CD4-positive, alpha-beta T cell (primary cell): ENCODE results near the gene TTC39B. TPM values are rescaled to one million over a fixed set of nuclear protein-coding genes. Genes with fewer than 3 reads are reported as not detected.
A peak's percentile ranks its signal among the peaks of the same experiment; 100 is the strongest.

ENCODE experiments used
- ATAC-seq: fragments of 200-7000 bp; cut with Tn5 transposase; one replicate; pipeline ENCODE4 v1.10.0; 2022; ENCODE audit warnings: mild to moderate bottlenecking; ENCODE audit not compliant: poor library complexity
- CTCF ChIA-PET: fragments of 350-600 bp; sonication (Branson Sonifier 250); formaldehyde crosslinking; loops from one replicate; lab custom pipeline; 2021; ENCODE audit warnings: antibody characterized with exemption, inconsistent platforms; lab: Charles Lee
- POLR2A ChIA-PET: fragments of 350-600 bp; sonication (Branson Sonifier 250); formaldehyde crosslinking; loops from one replicate; lab custom pipeline; 2021; ENCODE audit warnings: antibody characterized with exemption, inconsistent platforms; lab: Charles Lee
- DNase-seq, 14 experiments: peaks; one replicate each; pipeline ENCODE4 v3.0.0-alpha.2; 2013 to 2020; ENCODE audit warnings: mixed read lengths in 2 of 14
- H3K27ac ChIP-seq, 2 donors: one replicate each; pipeline versions ENCODE4 v1.5.1 to v1.7.0; 2013; ENCODE audit warnings: low read length in 2 of 2, low read depth in 1 of 2, mild to moderate bottlenecking in 1 of 2
- H3K27me3 ChIP-seq, 2 experiments: 1 replicate in 1 of 2; 2 replicates in 1 of 2; pipeline versions ENCODE4 v1.6.1 to v1.7.0; 2013; ENCODE audit warnings: low read length in 2 of 2, control low read depth in 1 of 2, mild to moderate bottlenecking in 1 of 2, moderate library complexity in 1 of 2; ENCODE audit not compliant: insufficient read depth in 2 of 2, control insufficient read depth in 1 of 2
- H3K36me3 ChIP-seq: one replicate; pipeline ENCODE4 v1.6.1; 2013; ENCODE audit warnings: low read length, control low read depth; ENCODE audit not compliant: insufficient read depth
- H3K4me1 ChIP-seq: one replicate; pipeline ENCODE4 v1.6.1; 2013; ENCODE audit warnings: low read length, control low read depth; ENCODE audit not compliant: insufficient read depth
- H3K4me3 ChIP-seq: one replicate; pipeline ENCODE4 v1.5.1; 2013; ENCODE audit warnings: mild to moderate bottlenecking, low read length, moderate library complexity
- H3K9me3 ChIP-seq, 2 experiments: 1 replicate in 1 of 2; 2 replicates in 1 of 2; pipeline versions ENCODE4 v1.6.1 to v1.7.0; 2013; ENCODE audit warnings: low read length in 2 of 2, mild to moderate bottlenecking in 2 of 2, control low read depth in 1 of 2, moderate library complexity in 1 of 2; ENCODE audit not compliant: control insufficient read depth in 1 of 2, insufficient read depth in 1 of 2
- H3K27ac Mint-ChIP-seq: one replicate; pipeline ENCODE4 v1.8.0; 2020; ENCODE audit warnings: mixed read lengths
- H3K27me3 Mint-ChIP-seq: one replicate; pipeline ENCODE4 v1.8.0; 2021; ENCODE audit warnings: mixed read lengths
- H3K36me3 Mint-ChIP-seq: one replicate; pipeline ENCODE4 v1.8.0; 2021; ENCODE audit warnings: low read depth, mixed read lengths
- H3K4me1 Mint-ChIP-seq: one replicate; pipeline ENCODE4 v1.8.0; 2021; ENCODE audit warnings: low read depth, mixed read lengths
- H3K4me3 Mint-ChIP-seq: one replicate; pipeline ENCODE4 v1.8.0; 2020; ENCODE audit warnings: mild to moderate bottlenecking, mixed read lengths
- H3K9me3 Mint-ChIP-seq: one replicate; pipeline ENCODE4 v1.8.0; 2020; ENCODE audit warnings: mixed read lengths
- CTCF ChIP-seq: fragments of 200-600 bp; IDR thresholded peaks from one replicate; pipeline ENCODE4 v1.8.0; 2022; ENCODE audit warnings: antibody characterized with exemption, mild to moderate bottlenecking
- intact Hi-C, 2 experiments: fragments of 100-400 bp; cut with DNase I in 1 of 2; cut with micrococcal nuclease in 1 of 2; formaldehyde crosslinking; loops; one replicate each; pipeline versions ENCODE4 v1.15.1 to v1.9.0; 2023 to 2025; cut with DNase I, micrococcal nuclease
- total RNA-seq, 174 experiments: library from RNA in 2 of 174; stranded (reverse) in 2 of 174; gene quantifications; one replicate each; pipeline ENCODE4 v1.2.3 and lab custom pipeline; 2021 to 2026

Gene TTC39B
- total RNA-seq, 2 experiments from 2014 or later: 37.6 to 43.6 TPM

- peak overlapping the region; percentile 31 for H3K27ac Mint-ChIP-seq
- Histone ChIP-seq H3K27me3 (no peaks in the 10 kb centered on the region), H3K4me1 (no peaks in the 10 kb centered on the region), H3K27ac (no peak overlapping the region), H3K36me3 (peaks cover 30% of the 10 kb centered on the region), H3K4me3 (no peak overlapping the region), H3K9me3 (no peaks in the 10 kb centered on the region)
- TF ChIP-seq CTCF: no peak
- POLR2A ChIA-PET: interaction anchor here (0.9 kb wide), 1 partner anchor 211 kb away, joined by 3 read pairs; no protein-coding TSS in a partner anchor
- intact Hi-C loops: loop anchor here (1.0 to 5.0 kb wide), 11 partner anchors 99 to 395 kb away; partner anchors contain the start of gene SNAPC3 (in 1 of the 2)
- DNase-seq (no peak), ATAC-seq (no peak)
- CTCF ChIA-PET: interaction anchor here (0.6 to 1.1 kb wide), 3 partner anchors 12 to 452 kb away, joined by 3 to 4 read pairs (median 3); no protein-coding TSS in a partner anchor
- no peaks in the 10 kb centered on the region for H3K27me3 Mint-ChIP-seq
- no peak overlapping the region for H3K4me3 Mint-ChIP-seq
- H3K36me3 Mint-ChIP-seq: peaks cover 64% of the 10 kb centered on the region
- peaks cover 6% of the 10 kb centered on the region for H3K4me1 Mint-ChIP-seq
- no peaks in the 10 kb centered on the region for H3K9me3 Mint-ChIP-seq
These were observed 95.1 kb downstream of the TTC39B start for GRCh38 chr9:15211815-15212495.

GRCh38 chr9:15211160-15211814, 95.7 kb downstream of the TTC39B start:
- peak overlapping the region; percentile 31 for H3K27ac Mint-ChIP-seq

More at GRCh38 chr9:15211160-15211814, 95.7 kb downstream of the TTC39B start:
- H3K4me1 Mint-ChIP-seq: peaks cover 6% of the 10 kb centered on the region
- H3K9me3 Mint-ChIP-seq: no peaks in the 10 kb centered on the region
- Histone ChIP-seq H3K27ac (no peak overlapping the region), H3K4me1 (no peaks in the 10 kb centered on the region), H3K4me3 (no peak overlapping the region), H3K36me3 (peaks cover 29% of the 10 kb centered on the region), H3K9me3 (no peaks in the 10 kb centered on the region), H3K27me3 (no peaks in the 10 kb centered on the region)
- H3K27me3 Mint-ChIP-seq: no peaks in the 10 kb centered on the region
- ATAC-seq: peak; percentile 63
- peak; percentile 95 for TF ChIP-seq CTCF
- H3K4me3 Mint-ChIP-seq: no peak overlapping the region
- intact Hi-C loops: loop anchor here (1.0 to 5.0 kb wide), 11 partner anchors 100 to 396 kb away; partner anchors contain the start of gene SNAPC3 (in 1 of the 2)
- CTCF ChIA-PET: no interaction called here
- peak in 13 of 14 experiments; percentile 10 to 78 (median 44) for DNase-seq
- H3K36me3 Mint-ChIP-seq: peaks cover 71% of the 10 kb centered on the region
- POLR2A ChIA-PET: interaction anchor here (1.1 kb wide), 1 partner anchor 39 kb away, joined by 3 read pairs; no protein-coding TSS in a partner anchor
